AG04450 (cell line): ENCODE measurements around the gene CYS1. TPM values are rescaled to one million over a fixed set of nuclear protein-coding genes. Genes with fewer than 3 reads are reported as not detected.
"Not testable (repeated sequence)": the region's sequence is repeated elsewhere in the genome, so short reads cannot be mapped to it uniquely, and the experiment has no call there.

Experiments
- CTCF ChIA-PET: fragments of 300-600, 350-600 bp; formaldehyde crosslinking; extraction: SDS; loops from one replicate; lab custom pipeline; 2022; ENCODE audit warnings: antibody characterized with exemption, inconsistent platforms; lab: Charles Lee
- POLR2A ChIA-PET: fragments of 350-600 bp; formaldehyde crosslinking; extraction: SDS; loops from one replicate; lab custom pipeline; 2021; ENCODE audit warnings: antibody characterized with exemption, inconsistent platforms; lab: Yijun Ruan, JAX
- DNase-seq: peaks from one replicate; pipeline ENCODE4 v3.0.0-alpha.2; 2011; ENCODE audit warnings: low read depth, low spot score
- H3K27ac ChIP-seq: one replicate; pipeline ENCODE4 v1.5.1; 2012; ENCODE audit warnings: low read depth, low read length, control low read depth
- H3K27me3 ChIP-seq: one replicate; pipeline ENCODE4 v1.6.0; 2012; ENCODE audit warnings: low read length; ENCODE audit not compliant: control insufficient read depth, insufficient read depth
- H3K4me3 ChIP-seq: 2 replicates; pipeline ENCODE4 v1.5.1; 2011; ENCODE audit warnings: mild to moderate bottlenecking, low read depth, low read length, control low read depth
- H3K9me3 ChIP-seq: 2 replicates; pipeline ENCODE4 v1.5.1; 2012; ENCODE audit warnings: low read length; ENCODE audit not compliant: control insufficient read depth, insufficient read depth
- CTCF ChIP-seq: IDR thresholded peaks from 2 replicates; pipeline ENCODE4 v1.5.1; 2011; ENCODE audit warnings: low read depth, low read length, control low read depth, inconsistent platforms
- polyA plus RNA-seq: library from polyadenylated mRNA; depleted of rRNA; stranded (reverse); fragments of >200 nt; gene quantifications from 2 replicates; pipeline ENCODE4 v1.2.3, GENCODE V29; 2011

The CYS1 gene
- polyA plus RNA-seq, 1 experiment = 0.12 TPM

GRCh38 chr2:10034333-10035052 is 45.7 kb downstream of the CYS1 start:
- DNase-seq = no peak
- POLR2A ChIA-PET = no interaction called here
- Histone ChIP-seq H3K9me3 (no peaks in the 10 kb centered on the region; the same call in 1 of the 2 replicates), H3K27ac (no peak overlapping the region), H3K27me3 (no peaks in the 10 kb centered on the region), H3K4me3 (no peak overlapping the region)
- no peak for TF ChIP-seq CTCF
- CTCF ChIA-PET = interaction anchor here (0.6 to 2.6 kb wide), 2 partner anchors 50 to 376 kb away, joined by 5 to 15 read pairs; no protein-coding TSS in a partner anchor

- no peak for TF ChIP-seq CTCF
- Histone ChIP-seq H3K27ac (no peak overlapping the region), H3K4me3 (no peak overlapping the region), H3K9me3 (no peaks in the 10 kb centered on the region; the same call in 1 of the 2 replicates), H3K27me3 (no peaks in the 10 kb centered on the region)
- ChIA-PET POLR2A (interaction anchor here (0.6 kb wide), 2 partner anchors 24 to 110 kb away, joined by 3 read pairs; no protein-coding TSS in a partner anchor), CTCF (no interaction called here)
- no peak for DNase-seq
These were observed 46.8 kb downstream of the CYS1 start for GRCh38 chr2:10033251-10034006.

DNA sequence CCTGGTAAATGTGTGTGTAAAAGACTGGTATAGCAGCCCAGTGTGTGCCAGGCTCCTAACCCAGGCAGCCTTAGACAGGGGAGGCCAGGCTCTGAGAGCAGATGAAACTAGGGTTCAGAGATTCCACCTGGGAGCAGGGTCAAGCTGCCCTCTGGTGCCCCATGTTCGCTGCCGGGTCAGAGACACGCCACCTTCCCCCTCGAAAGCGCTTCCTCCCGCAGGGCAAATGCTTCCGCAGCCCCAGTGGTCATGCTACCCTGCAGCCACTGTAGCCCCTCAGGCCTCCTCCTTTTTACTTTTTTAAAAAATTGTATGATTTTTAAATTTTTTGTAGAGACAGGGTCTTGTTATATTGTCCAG is 47.5 kb downstream of the CYS1 start:
- TF ChIP-seq CTCF = no peak
- POLR2A ChIA-PET = no interaction called here
- DNase-seq = no peak
- H3K4me3 ChIP-seq = no peak overlapping the region
- no peaks in the 10 kb centered on the region; the same call in 1 of the 2 replicates for H3K9me3 ChIP-seq
- CTCF ChIA-PET = no interaction called here
- no peaks in the 10 kb centered on the region for H3K27me3 ChIP-seq
- no peak overlapping the region for H3K27ac ChIP-seq

DNA sequence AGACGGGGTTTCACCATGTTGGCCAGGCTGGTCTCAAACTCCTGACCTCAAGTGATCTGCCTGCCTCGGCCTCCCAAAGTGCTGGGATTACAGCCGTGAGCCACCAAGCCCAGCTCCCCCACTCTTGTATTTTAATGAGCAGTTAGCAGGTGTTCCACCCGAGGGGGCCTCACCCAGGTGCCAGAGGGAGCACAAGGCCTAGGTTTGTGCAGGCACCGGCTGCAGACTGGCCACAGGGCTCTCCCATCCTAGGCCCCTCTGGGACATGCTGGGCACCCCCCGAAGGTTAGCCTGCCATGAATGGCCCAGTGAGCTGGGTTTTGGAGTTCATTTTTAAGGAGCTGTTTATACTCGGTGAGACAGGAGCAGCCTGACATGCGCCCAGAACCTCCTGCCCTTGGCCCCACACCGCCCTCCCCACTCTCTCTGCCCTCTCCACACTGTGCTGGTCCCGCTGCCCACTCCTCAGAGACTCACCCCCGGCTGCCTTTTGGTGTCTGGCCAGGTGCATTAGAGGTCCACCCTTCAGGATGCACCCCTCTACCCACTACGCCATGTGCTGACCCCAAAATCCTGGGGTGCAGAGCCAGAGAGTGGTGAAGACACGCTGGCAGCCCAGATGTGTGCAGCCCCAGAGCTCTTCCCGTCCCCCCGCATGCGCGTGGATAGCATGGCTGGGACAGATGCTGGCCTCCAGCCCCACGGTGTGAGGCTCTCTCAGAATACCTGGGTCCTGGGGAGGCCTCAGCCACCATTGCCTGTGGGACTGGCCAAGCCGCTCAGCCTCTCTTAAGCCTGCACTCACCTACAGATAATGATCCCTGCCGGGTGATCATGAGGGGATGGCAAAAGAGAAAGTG is 48.1 kb downstream of the CYS1 start:
- ChIA-PET CTCF (no interaction called here), POLR2A (no interaction called here)
- Histone ChIP-seq H3K4me3 (no peak overlapping the region), H3K9me3 (no peaks in the 10 kb centered on the region; the same call in 1 of the 2 replicates), H3K27ac (no peak overlapping the region), H3K27me3 (no peaks in the 10 kb centered on the region)
- no peak for TF ChIP-seq CTCF
- no peak for DNase-seq

DNA sequence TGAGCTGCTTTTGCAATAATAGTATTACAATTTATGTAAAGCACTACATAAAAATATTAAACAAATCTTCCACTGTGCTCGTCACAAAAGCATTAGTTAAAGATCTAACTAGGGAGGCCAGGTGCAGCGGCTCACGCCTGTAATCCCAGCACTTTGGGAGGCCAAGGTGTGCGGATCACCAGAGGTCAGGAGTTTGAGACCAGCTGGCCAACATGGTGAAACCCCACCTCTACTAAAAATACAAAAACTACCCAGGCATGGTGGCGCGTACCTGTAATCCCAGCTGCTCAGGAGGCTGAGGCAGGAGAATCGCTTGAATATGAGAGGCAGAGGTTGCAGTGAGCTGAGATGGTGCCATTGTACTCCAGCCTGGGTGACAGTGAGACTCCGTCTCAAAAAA is 49.4 kb downstream of the CYS1 start:
- DNase-seq, CTCF ChIA-PET: not testable (repeated sequence)

More for the DNA sequence above, 49.4 kb downstream of the CYS1 start:
- H3K4me3 ChIP-seq, POLR2A ChIA-PET, H3K27me3 ChIP-seq, H3K9me3 ChIP-seq, H3K27ac ChIP-seq: not testable (repeated sequence)
